ENCODE measurements around the gene ZZZ3. TPM values are rescaled to one million over a fixed set of nuclear protein-coding genes. Genes with fewer than 3 reads are reported as not detected.
"Not testable (repeated sequence)": the region's sequence is repeated elsewhere in the genome, so short reads cannot be mapped to it uniquely, and the experiment has no call there.

The ZZZ3 gene
- total and polyA plus RNA-seq, 10 donors: 10.2 to 85.3 (median 48.7) TPM

DNA sequence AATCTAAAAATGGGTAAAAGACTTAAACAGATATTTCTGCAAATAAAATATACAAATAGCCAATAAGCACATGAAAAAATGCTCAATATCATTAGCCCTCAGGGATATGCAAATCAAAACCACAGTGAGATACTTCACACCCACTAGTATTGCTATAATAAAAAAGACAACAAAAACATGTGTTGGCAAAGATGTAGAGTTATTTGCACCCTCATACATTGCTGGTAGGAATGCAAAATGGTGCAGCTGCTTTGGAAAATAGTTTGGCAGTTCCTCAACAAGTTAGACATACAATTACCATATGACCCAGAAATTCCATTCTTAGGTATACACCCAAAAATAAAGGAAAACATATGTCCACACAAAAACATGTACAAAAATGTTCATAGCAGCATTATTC, 30.2 kb downstream of the ZZZ3 start:
- TF ChIP-seq, protein P1, sequence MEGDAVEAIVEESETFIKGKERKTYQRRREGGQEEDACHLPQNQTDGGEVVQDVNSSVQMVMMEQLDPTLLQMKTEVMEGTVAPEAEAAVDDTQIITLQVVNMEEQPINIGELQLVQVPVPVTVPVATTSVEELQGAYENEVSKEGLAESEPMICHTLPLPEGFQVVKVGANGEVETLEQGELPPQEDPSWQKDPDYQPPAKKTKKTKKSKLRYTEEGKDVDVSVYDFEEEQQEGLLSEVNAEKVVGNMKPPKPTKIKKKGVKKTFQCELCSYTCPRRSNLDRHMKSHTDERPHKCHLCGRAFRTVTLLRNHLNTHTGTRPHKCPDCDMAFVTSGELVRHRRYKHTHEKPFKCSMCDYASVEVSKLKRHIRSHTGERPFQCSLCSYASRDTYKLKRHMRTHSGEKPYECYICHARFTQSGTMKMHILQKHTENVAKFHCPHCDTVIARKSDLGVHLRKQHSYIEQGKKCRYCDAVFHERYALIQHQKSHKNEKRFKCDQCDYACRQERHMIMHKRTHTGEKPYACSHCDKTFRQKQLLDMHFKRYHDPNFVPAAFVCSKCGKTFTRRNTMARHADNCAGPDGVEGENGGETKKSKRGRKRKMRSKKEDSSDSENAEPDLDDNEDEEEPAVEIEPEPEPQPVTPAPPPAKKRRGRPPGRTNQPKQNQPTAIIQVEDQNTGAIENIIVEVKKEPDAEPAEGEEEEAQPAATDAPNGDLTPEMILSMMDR (IDR thresholded peaks at IDR 0.05 in 8 of 11, conservative IDR thresholded peaks at IDR 0.05 in 3 of 11): no peak
- TF ChIP-seq POLR2A (IDR thresholded peaks at IDR 0.05) (no peak), POLR2AphosphoS5 (IDR thresholded peaks at IDR 0.05) (no peak)

DNA sequence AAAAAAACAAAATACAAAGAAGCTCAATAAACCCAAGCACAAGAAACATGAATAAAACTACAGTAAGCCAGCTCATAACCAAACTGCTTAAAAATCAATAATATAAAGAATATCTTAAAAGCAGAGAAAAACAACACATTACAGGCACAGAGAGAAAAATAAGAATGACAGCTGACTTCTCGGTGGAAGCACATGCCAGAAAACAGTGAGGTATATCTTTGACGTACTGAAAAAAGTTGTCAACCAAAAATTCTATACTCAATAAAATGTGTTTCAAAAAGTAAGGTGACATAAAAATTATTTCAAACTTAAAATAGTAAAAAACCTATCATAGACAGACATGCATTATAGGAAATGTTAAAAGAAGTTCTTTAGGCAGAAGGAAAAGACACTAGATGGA, 33.3 kb downstream of the ZZZ3 start:
- peaks cover 0 to 11% (median 3%) of the 10 kb centered on the region in 6 donors for H3K4me1 ChIP-seq
- peaks cover 0 to 55% (median 23%) of the 10 kb centered on the region in 6 donors for H3K36me3 ChIP-seq
- no peak for DNase-seq
- intact Hi-C loops (cut with DNase I; ENCODE audit: low total_unique reads): no loop called here
- 95 to 97% (median 97%) methylated on average over 2 of the region's 2 CpGs for WGBS, 5 donors
- peaks cover 4 to 40% (median 37%) of the 10 kb centered on the region in 8 donors for H3K9me3 ChIP-seq
- H3K27ac ChIP-seq: no peak overlapping the region
- no peaks in the 10 kb centered on the region for H3K27me3 ChIP-seq (replicated peaks in 1 of 7)
- TF ChIP-seq, protein P1 (IDR thresholded peaks at IDR 0.05 in 8 of 11, conservative IDR thresholded peaks at IDR 0.05 in 3 of 11): no peak
- no peak for TF ChIP-seq POLR2AphosphoS5 (IDR thresholded peaks at IDR 0.05)
- no peak overlapping the region for H3K4me3 ChIP-seq

More for the DNA sequence above, 30.2 kb downstream of the ZZZ3 start:
- no peak for DNase-seq
- Histone ChIP-seq H3K4me3 (no peak overlapping the region), H3K36me3 (peaks cover 0 to 36% (median 8%) of the 10 kb centered on the region in 6 donors), H3K27ac (no peak overlapping the region), H3K27me3 (replicated peaks in 1 of 7) (no peaks in the 10 kb centered on the region), H3K9me3 (peaks cover 4 to 40% (median 37%) of the 10 kb centered on the region in 8 donors), H3K4me1 (peaks cover 0 to 11% (median 6%) of the 10 kb centered on the region in 6 donors)
- intact Hi-C loops (cut with DNase I; ENCODE audit: low total_unique reads): no loop called here

DNA sequence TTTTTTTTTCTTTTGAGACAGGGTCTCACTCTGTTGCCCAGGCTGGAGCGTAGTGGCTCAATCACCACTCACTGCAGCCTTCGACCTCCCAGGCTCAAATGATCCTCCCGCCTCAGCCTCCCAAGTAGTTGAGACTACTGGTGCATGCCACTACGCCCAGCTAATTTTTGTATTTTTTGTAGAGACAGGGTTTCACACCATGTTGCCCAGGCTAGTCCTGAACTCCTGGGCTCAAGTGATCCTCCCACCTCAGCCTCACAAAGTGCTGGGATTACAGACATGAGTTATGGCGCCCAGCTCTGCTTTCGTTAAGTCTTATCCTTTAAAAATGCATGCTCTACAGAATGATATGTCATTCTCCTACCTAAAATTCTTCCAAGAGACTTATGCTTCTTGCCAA, 36.2 kb downstream of the ZZZ3 start:
- H3K27ac ChIP-seq; DNase-seq; intact Hi-C loops (cut with DNase I; ENCODE audit: low total_unique reads); H3K4me1 ChIP-seq; H3K27me3 ChIP-seq (replicated peaks in 1 of 7); H3K4me3 ChIP-seq: not testable (repeated sequence)
- Histone ChIP-seq H3K9me3 (peaks cover 4 to 36% (median 31%) of the 10 kb centered on the region in 8 donors), H3K36me3 (peaks cover 0 to 59% (median 19%) of the 10 kb centered on the region in 6 donors)
- 96 to 99% (median 98%) methylated on average over 6 of the region's 6 CpGs for WGBS, 5 donors

DNA sequence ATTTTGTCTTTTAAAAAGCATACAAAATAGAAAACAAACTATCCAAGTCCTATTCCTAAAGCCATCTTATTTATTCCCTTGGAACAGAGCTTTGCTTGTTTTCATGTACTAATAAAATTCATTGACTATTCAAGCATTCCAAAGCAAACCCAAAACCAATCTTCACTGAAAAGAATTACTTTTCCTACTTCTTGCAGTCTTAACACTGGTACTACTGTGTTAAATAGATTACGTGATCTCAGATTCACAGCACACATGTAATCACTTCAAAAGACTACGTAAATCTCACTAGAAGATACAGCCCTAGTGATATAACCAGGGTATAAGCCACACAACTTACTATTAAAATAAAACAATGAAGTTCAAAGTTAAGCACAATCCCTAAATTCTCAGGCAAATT, 39.0 kb downstream of the ZZZ3 start:
- DNase-seq: no peak
- intact Hi-C loops (cut with DNase I; ENCODE audit: low total_unique reads): no loop called here
- WGBS, 5 donors: 88 to 99% (median 99%) methylated on average over 2 of the region's 2 CpGs
- Histone ChIP-seq H3K4me3 (no peak overlapping the region), H3K9me3 (peaks cover 0 to 9% (median 3%) of the 10 kb centered on the region in 8 donors), H3K27me3 (replicated peaks in 1 of 7) (no peaks in the 10 kb centered on the region), H3K27ac (no peak overlapping the region), H3K4me1 (no peaks in the 10 kb centered on the region), H3K36me3 (peaks cover 0 to 68% (median 19%) of the 10 kb centered on the region in 6 donors)
- TF ChIP-seq POLR2A (IDR thresholded peaks at IDR 0.05) (no peak), POLR2AphosphoS5 (IDR thresholded peaks at IDR 0.05) (no peak)
- TF ChIP-seq, protein P1 (IDR thresholded peaks at IDR 0.05 in 8 of 11, conservative IDR thresholded peaks at IDR 0.05 in 3 of 11): no peak

DNA sequence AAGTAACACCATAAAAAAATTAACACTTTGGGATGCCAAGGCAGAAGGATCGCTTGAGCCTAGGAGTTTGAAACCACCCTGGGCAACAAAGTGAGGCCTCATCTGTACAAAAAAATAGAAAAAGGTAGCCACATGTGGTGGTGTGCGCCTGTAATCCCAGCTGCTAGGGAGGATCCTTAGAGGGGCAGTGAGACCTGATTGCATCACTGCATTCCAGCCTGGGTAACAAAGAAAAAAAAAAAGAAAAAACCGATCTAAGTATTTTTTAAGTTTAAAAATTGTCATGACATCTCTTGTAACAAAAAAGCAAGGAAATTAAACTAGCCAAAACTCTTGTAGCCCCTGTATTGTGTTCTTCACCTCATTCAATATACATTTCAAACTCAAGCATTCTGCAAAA, 39.5 kb downstream of the ZZZ3 start:
- Histone ChIP-seq H3K4me1 (no peaks in the 10 kb centered on the region), H3K27ac (no peak overlapping the region), H3K36me3 (peaks cover 0 to 68% (median 19%) of the 10 kb centered on the region in 6 donors), H3K4me3 (no peak overlapping the region), H3K27me3 (replicated peaks in 1 of 7) (no peaks in the 10 kb centered on the region), H3K9me3 (peaks cover 0 to 3% (median under 1%) of the 10 kb centered on the region in 8 donors)
- intact Hi-C loops (cut with DNase I; ENCODE audit: low total_unique reads): no loop called here
- WGBS, 5 donors: 94 to 98% (median 97%) methylated on average over 3 of the region's 3 CpGs
- no peak for DNase-seq
- TF ChIP-seq POLR2A (IDR thresholded peaks at IDR 0.05) (no peak), POLR2AphosphoS5 (IDR thresholded peaks at IDR 0.05) (no peak)
- TF ChIP-seq, protein P1 (IDR thresholded peaks at IDR 0.05 in 8 of 11, conservative IDR thresholded peaks at IDR 0.05 in 3 of 11): no peak

All from spleen (tissue), 11 donors.